Karpas-422 (cell line): Measurements from ENCODE around the gene PRKAG2. TPM values are rescaled to one million over a fixed set of nuclear protein-coding genes. Genes with fewer than 3 reads are reported as not detected.

ENCODE experiments used
- DNase-seq: peaks from one replicate; pipeline ENCODE4 v3.0.0-alpha.2; 2015
- H2AFZ ChIP-seq: fragments of 200-600 bp; sonication (generic); 2 replicates; pipeline ENCODE4 v1.6.1; 2014; ENCODE audit warnings: antibody characterized with exemption, low read length, mixed read lengths
- H3K27ac ChIP-seq: fragments of 200-600 bp; sonication (generic); 2 replicates; pipeline ENCODE4 v1.5.1; 2014; ENCODE audit warnings: mild to moderate bottlenecking, low read length, moderate library complexity
- H3K27me3 ChIP-seq: fragments of 200-600 bp; sonication (generic); 2 replicates; pipeline ENCODE4 v1.6.1; 2014; ENCODE audit warnings: low read length, mixed read lengths
- H3K36me3 ChIP-seq: fragments of 200-600 bp; sonication (generic); 2 replicates; pipeline ENCODE4 v1.6.1; 2014; ENCODE audit warnings: low read length, mixed read lengths; ENCODE audit not compliant: insufficient read depth
- H3K4me1 ChIP-seq: fragments of 200-600 bp; sonication (generic); 2 replicates; pipeline ENCODE4 v1.6.1; 2014; ENCODE audit warnings: mild to moderate bottlenecking, low read length, mixed read lengths
- H3K4me2 ChIP-seq: fragments of 200-600 bp; sonication (generic); 2 replicates; pipeline ENCODE4 v1.6.1; 2014; ENCODE audit warnings: low read length, low read depth, mild to moderate bottlenecking; ENCODE audit not compliant: poor library complexity, severe bottlenecking
- H3K4me3 ChIP-seq: fragments of 200-600 bp; sonication (generic); 2 replicates; pipeline ENCODE4 v1.5.1; 2014; ENCODE audit warnings: mild to moderate bottlenecking, antibody characterized with exemption, low read length, mixed read lengths
- H3K79me2 ChIP-seq: fragments of 200-600 bp; sonication (generic); 2 replicates; pipeline ENCODE4 v1.6.1; 2014; ENCODE audit warnings: mild to moderate bottlenecking, low read length, mixed read lengths
- H3K9ac ChIP-seq: fragments of 200-600 bp; sonication (generic); 2 replicates; pipeline ENCODE4 v1.6.0; 2014; ENCODE audit warnings: low read length
- H3K9me2 ChIP-seq: fragments of 200-600 bp; sonication (generic), shearing (Covaris generic); replicated peaks from 2 replicates; pipeline ENCODE4 v1.6.0; 2014; ENCODE audit warnings: mild to moderate bottlenecking, low read length, moderate library complexity; ENCODE audit not compliant: insufficient read depth
- H3K9me3 ChIP-seq: fragments of 300-700, 200-600 bp; sonication (generic); 2 replicates; pipeline ENCODE4 v1.6.1; 2014; ENCODE audit warnings: low read length, mixed read lengths
- H4K20me1 ChIP-seq: fragments of 200-600 bp; sonication (generic); 2 replicates; pipeline ENCODE4 v1.6.1; 2014; ENCODE audit warnings: mild to moderate bottlenecking, antibody characterized with exemption, low read length, low read depth; ENCODE audit not compliant: insufficient read depth
- total RNA-seq: library from RNA; depleted of rRNA; stranded (reverse); fragments of >200 nt; shearing (Covaris generic); gene quantifications from 2 replicates; pipeline ENCODE4 v1.2.3, GENCODE V29; 2014; ENCODE audit warnings: low replicate concordance

The PRKAG2 gene
- total RNA-seq, 1 experiment from 2014 or later: 6.3 TPM

DNA sequence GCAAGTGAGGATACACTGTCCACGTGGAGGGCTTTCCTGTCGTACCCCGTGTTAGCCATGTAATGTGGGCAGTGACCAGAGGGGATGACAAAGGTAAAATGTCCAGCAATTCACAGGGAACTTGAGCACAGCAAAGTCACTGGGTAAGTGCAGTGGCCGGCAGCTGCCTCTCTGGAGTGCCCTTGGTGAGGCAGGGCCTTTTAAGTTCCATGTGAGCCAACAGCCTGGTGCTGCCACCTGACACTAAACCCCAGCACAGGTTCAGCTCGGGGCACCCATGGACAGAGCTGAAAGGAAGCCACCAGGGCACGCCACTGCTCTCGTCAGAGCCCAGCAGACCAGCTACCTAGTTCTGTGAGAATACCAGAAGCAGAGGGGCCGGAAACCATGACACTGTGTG is 168.3 kb downstream of the PRKAG2 start:
- Histone ChIP-seq H3K36me3 (no peaks in the 10 kb centered on the region), H3K79me2 (no peaks in the 10 kb centered on the region), H3K9me2 (no peaks in the 10 kb centered on the region), H4K20me1 (no peaks in the 10 kb centered on the region), H3K4me2 (no peak overlapping the region), H2AFZ (no peak overlapping the region), H3K27ac (no peak overlapping the region), H3K9ac (no peak overlapping the region), H3K4me3 (no peak overlapping the region), H3K9me3 (no peaks in the 10 kb centered on the region), H3K27me3 (no peaks in the 10 kb centered on the region; the same call in 1 of the 2 replicates), H3K4me1 (peaks cover 52% of the 10 kb centered on the region)
- no peak for DNase-seq

DNA sequence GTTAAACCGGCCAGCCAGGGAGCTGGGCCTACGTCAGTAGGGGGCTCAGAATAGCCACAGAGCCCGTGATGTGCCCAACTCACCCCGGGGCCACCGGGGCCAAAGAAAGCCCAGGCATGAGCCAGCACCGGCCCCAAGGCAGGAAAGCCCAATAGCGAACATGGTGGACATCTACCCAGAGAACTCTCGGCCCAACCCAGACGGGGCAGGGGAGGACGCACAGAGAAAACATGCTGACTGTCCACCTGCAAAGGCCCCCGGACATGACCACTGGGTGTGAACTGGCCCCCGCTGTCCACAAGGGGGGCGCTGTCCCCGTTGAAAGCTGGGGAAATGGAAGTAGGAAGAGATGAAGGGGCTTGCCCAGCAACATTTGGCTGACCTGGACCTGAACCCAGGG is 169.2 kb downstream of the PRKAG2 start:
- H3K9me2 ChIP-seq: no peaks in the 10 kb centered on the region
- no peak for DNase-seq
- no peaks in the 10 kb centered on the region for H3K36me3 ChIP-seq
- H3K4me2 ChIP-seq: no peak overlapping the region
- H3K79me2 ChIP-seq: no peaks in the 10 kb centered on the region
- no peak overlapping the region for H3K9ac ChIP-seq
- no peak overlapping the region for H3K4me3 ChIP-seq
- H3K27ac ChIP-seq: no peak overlapping the region
- peaks cover 44% of the 10 kb centered on the region for H3K4me1 ChIP-seq
- no peaks in the 10 kb centered on the region; the same call in 1 of the 2 replicates for H3K27me3 ChIP-seq
- H3K9me3 ChIP-seq: no peaks in the 10 kb centered on the region
- no peaks in the 10 kb centered on the region; the same call in 1 of the 2 replicates for H4K20me1 ChIP-seq
- no peak overlapping the region for H2AFZ ChIP-seq

DNA sequence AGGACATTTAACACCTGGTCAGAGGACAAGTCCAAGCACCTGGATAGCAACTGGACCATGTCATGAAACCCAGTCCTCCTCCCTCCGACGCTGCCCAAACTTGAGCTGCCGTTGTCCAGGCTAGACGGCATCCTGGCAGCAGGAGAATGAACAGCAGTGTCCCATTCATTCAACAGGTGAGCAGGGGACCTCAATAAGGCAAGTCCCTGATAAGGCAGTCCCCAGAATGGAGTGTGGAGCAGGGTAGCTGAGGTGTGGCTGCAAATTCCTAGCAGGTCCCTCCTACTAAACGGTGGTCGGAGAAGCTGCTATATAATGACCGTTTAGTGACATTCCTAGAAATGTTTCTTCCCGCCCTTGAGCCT is 169.8 kb downstream of the PRKAG2 start:
- H3K27me3 ChIP-seq: no peaks in the 10 kb centered on the region; the same call in 1 of the 2 replicates
- H3K4me3 ChIP-seq: no peak overlapping the region
- H3K9ac ChIP-seq: no peak overlapping the region
- no peak for DNase-seq
- H4K20me1 ChIP-seq: no peaks in the 10 kb centered on the region; the same call in 1 of the 2 replicates
- H3K4me1 ChIP-seq: peaks cover 37% of the 10 kb centered on the region
- H3K9me3 ChIP-seq: no peaks in the 10 kb centered on the region
- H3K27ac ChIP-seq: no peak overlapping the region
- no peaks in the 10 kb centered on the region for H3K9me2 ChIP-seq
- no peaks in the 10 kb centered on the region for H3K36me3 ChIP-seq
- no peak overlapping the region for H2AFZ ChIP-seq
- no peaks in the 10 kb centered on the region for H3K79me2 ChIP-seq
- H3K4me2 ChIP-seq: peak overlapping the region; percentile 54

DNA sequence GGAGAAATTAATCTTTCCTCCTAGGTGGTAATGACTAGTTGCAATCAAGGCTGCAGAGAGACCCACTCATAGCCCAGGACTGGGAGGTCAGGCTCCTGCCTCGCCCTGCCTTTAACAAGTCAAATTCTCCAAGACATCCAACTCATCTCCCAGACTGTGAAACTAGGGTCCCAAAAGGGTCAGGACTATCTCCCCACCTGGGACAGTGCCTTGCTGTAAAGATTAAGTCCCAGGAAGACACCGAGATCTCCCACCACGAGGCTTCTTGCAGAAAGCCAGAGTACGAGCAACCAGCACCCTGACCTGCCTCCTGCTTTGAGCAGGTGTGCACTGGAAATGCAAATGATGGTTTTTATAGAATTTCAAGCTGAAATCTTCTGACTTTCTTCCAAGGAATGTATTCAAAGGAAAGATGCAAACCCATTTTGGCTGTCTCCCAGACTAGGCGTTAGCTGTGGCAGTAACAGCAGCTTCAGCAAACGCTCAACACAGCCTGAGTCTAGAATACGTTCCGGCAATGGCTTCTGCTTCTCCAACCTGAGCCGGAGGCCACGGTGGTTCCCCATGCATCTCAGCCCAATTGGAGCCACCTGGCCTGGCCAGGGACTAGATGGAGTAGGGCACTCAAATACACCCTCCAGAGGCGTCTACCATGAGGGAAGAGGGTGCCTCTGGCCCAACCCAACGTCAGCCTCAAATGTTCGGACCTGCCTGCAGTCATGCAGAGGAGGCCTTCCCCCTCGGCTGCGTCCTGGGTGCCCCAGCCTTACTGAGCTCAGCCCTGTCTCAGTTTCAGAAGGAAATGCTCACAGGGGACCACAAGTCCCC is 170.4 kb downstream of the PRKAG2 start:
- Histone ChIP-seq H3K4me1 (peaks cover 34% of the 10 kb centered on the region), H3K27me3 (no peaks in the 10 kb centered on the region; the same call in 1 of the 2 replicates), H2AFZ (no peak overlapping the region), H3K4me3 (no peak overlapping the region), H3K79me2 (no peaks in the 10 kb centered on the region), H3K27ac (no peak overlapping the region), H3K9me2 (no peaks in the 10 kb centered on the region), H3K9ac (peak overlapping the region; percentile 7; the same call in 1 of the 2 replicates), H4K20me1 (no peaks in the 10 kb centered on the region; the same call in 1 of the 2 replicates), H3K9me3 (no peaks in the 10 kb centered on the region), H3K36me3 (no peaks in the 10 kb centered on the region), H3K4me2 (peak overlapping the region; percentile 54)
- no peak for DNase-seq

DNA sequence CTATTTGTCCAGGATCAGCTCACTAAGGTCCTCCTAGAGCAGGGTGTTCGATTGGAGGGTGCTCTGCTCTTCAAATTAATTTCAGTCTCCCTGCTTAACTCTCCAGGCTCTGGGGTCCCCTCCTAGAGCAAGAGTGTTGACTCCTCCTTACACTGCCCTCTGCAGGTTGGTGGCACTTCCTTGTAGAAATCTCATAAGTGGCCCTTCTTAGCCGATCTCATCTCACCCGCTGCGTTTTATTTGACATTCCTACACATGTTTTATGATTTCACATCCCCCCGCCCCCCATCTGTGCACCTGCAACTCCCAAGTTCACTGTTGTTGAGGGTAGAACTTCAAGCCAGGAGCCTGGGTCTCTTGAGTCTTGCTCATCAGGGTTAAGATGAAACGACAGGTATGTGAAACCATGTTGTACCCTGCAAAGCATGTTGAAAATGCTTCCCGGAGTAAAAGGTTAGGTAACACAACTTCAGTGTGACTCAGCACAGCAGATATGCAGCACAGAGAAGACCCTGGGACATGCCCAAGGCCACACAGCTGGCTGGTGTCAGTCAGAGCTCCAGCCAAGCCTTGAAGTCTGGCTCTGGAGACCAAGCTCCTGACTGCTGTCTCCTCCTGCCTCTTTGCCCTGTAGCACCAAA is 171.2 kb downstream of the PRKAG2 start:
- H3K9me3 ChIP-seq: no peaks in the 10 kb centered on the region
- peak overlapping the region; percentile 16; the same call in 1 of the 2 replicates for H3K9ac ChIP-seq
- H3K27me3 ChIP-seq: no peaks in the 10 kb centered on the region; the same call in 1 of the 2 replicates
- peak overlapping the region; percentile 54 for H3K4me2 ChIP-seq
- peak overlapping the region; percentile 15; the same call in 1 of the 2 replicates for H3K4me3 ChIP-seq
- H3K4me1 ChIP-seq: peaks cover 34% of the 10 kb centered on the region
- H3K79me2 ChIP-seq: no peaks in the 10 kb centered on the region
- peak; percentile 88 for DNase-seq
- H3K27ac ChIP-seq: no peak overlapping the region
- no peaks in the 10 kb centered on the region; the same call in 1 of the 2 replicates for H4K20me1 ChIP-seq
- no peaks in the 10 kb centered on the region for H3K36me3 ChIP-seq
- no peaks in the 10 kb centered on the region for H3K9me2 ChIP-seq
- H2AFZ ChIP-seq: no peak overlapping the region

DNA sequence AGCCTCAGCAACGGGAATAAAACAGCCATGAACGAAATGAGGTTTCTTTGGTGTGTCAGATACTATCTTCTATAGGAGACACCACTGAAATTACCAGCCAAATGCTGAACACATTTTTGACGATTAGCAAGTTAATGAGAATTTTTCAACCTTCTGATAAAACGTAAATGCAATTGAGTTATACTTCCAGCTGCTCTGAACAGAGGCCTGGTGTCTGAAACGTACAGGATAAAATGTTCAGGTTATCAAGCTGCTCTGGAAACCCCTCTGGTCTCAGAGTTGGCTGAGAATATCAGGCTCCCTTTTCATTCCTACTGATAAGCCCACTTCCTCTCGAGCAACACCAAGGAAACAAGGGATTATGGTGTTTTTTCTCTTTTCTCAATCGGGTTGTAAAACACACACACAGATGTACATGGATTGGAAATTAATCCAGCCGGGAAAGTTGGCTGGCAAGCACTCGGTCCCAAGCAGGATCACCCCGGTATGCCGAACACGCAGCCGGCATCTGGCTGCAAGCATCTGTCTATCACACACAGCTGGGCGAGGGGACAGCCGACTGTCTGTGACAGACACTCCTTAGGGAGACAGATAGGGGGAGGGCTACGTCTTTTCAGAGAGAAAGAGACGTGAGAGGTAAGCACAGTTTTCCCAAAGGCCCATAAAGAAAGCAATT is 171.8 kb downstream of the PRKAG2 start:
- H3K9ac ChIP-seq: peak overlapping the region; percentile 16; the same call in 1 of the 2 replicates
- no peaks in the 10 kb centered on the region for H3K9me3 ChIP-seq
- no peaks in the 10 kb centered on the region for H3K9me2 ChIP-seq
- H3K27ac ChIP-seq: no peak overlapping the region
- H3K4me3 ChIP-seq: peak overlapping the region; percentile 15; the same call in 1 of the 2 replicates
- no peaks in the 10 kb centered on the region; the same call in 1 of the 2 replicates for H3K27me3 ChIP-seq
- no peak for DNase-seq
- H3K36me3 ChIP-seq: no peaks in the 10 kb centered on the region
- H4K20me1 ChIP-seq: no peaks in the 10 kb centered on the region; the same call in 1 of the 2 replicates
- H3K79me2 ChIP-seq: no peaks in the 10 kb centered on the region
- H2AFZ ChIP-seq: no peak overlapping the region
- H3K4me1 ChIP-seq: peaks cover 34% of the 10 kb centered on the region
- H3K4me2 ChIP-seq: peak overlapping the region; percentile 54

DNA sequence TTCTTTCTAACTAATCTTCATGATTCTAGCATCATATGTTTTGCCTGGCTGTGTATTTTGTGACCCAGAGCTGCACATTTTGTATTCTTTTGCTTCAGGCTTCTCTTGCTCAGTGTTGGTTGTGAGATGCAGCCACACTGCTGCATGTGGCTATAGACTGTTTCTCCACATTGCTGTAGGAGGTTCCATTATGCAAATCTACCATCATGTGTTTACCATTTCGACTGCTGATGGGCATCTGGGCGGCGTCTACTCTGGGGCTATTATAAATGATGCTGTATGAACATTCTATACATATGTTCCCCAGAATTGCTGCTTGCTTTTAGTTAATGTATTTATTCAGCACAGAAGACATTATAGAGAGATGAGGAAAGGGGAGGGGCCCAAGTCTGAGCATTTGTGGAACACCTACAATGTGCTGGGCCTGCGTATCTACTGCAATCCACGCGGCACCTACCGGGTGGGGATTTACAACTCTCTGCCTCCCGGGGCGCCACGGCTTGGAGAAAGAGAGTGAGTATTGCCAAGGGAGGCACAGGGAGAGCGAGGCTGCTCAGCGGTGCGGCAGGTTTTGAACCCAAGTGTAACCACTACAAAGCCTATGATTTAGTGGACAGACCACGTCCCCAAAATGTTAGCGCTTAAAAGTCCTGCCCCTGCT is 172.5 kb downstream of the PRKAG2 start:
- no peak for DNase-seq
- H3K27me3 ChIP-seq: no peaks in the 10 kb centered on the region; the same call in 1 of the 2 replicates
- no peak overlapping the region for H2AFZ ChIP-seq
- H3K4me1 ChIP-seq: peaks cover 34% of the 10 kb centered on the region
- no peaks in the 10 kb centered on the region; the same call in 1 of the 2 replicates for H4K20me1 ChIP-seq
- no peak overlapping the region for H3K4me3 ChIP-seq
- H3K36me3 ChIP-seq: no peaks in the 10 kb centered on the region
- no peak overlapping the region for H3K9ac ChIP-seq
- no peaks in the 10 kb centered on the region for H3K9me3 ChIP-seq
- H3K27ac ChIP-seq: no peak overlapping the region
- H3K9me2 ChIP-seq: no peaks in the 10 kb centered on the region
- no peaks in the 10 kb centered on the region for H3K79me2 ChIP-seq
- no peak overlapping the region for H3K4me2 ChIP-seq
